Activated T-helper 1 cell treated with anti-CD3 and anti-CD28 coated beads, Interleukin-2, amount 50 U/mL, for 16 hours (primary cell): Measurements from ENCODE around the gene GAPT.

Experiments used
- DNase-seq, 2 donors: peaks; one replicate each; pipeline ENCODE4 v3.0.0-alpha.2; 2020; ENCODE audit warnings: low read depth in 1 of 2, low spot score in 1 of 2

Gene GAPT

DNA sequence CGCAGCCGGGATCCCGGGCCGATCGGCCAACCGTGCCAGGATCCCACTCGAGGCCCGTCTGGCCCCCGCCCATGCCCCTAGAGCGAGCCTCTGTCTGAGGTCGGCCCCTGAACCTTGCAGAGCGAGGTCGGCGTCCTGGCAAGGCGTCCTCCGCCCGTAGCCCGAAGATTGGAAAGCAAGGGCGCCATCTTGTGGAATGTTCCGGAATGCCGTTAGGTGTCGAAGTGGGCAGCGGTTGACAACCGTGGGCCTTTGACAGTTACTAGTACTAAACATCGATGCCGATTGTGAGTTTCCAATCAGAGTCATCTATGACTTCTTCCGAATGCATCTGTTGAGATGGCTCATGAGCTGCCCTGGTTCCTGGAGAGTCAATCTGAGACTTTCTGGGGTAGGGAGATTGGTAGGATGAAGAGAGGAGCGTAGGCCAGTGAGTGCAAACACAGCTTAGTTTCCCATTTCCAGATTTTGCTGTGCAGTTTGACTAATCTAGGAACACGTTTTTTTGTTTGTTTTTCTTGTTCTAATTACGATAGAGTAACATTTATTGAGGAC, 30.4 kb upstream of the GAPT start:
- peak; percentile 80 to 86 for DNase-seq

DNA sequence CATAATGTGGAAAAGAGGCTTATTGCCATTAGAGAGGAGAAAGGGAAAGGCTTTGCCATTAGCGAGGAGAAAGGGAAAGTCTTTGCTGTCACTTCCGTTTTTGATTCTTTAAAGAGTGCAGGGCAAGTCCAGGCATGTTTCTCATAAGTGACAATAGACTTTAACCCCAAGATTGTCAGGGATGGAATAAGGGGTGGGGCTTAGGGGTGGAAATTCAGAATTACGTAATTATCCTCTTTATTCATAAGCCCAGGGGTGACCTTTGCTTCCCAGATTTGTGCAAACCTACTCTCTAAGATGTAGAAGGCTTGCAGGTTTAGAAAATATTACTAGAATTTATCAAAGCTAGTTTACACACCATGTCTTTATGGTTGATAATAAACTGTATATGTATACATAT, 29.1 kb upstream of the GAPT start:
- no peak for DNase-seq

DNA sequence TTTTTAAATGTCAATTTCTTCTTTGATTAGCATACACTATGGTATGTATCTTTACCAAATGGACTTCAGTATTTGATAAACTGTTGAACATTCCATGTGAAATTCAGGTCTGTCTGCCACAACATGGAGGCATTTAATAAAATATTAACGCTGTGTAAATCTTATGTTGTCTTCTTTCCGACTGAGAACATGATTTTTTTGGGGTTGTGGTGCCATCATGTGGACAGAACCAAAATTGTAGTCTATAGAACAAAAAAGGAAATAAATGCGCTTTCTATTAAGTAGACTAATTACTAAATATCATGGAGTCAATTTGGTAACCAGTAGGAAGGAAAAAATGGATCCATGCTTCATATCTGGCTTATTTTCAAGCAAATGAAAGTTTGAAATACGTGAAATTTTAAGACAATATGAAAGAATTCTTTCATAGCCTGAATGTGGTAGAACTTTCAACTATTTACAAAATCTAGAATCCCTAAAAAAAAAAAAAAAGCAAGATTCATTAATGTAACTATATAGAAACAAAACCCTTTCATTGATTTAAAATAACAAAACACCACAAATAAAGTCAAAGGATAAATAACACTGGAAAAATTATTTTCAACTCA, 28.5 kb upstream of the GAPT start:
- no peak for DNase-seq

DNA sequence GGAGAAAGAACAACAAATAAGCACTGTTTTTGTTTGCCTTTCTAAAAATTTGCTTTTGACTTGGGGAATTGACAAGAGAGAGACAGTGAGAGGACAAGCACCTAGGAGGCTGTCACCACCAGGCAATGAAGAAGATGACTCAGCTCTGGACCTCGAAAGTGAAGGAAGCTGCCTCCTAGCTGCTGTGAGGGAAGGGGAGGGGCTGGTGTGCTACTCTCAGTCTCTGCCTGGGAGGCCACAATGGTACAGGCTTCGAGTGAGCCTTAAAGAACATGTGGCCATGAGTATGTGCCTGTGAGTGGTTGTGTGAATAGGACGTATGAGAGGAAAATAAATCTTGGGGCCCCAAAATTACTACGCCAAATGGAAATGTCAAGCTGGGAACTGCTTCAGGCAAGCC, 24.3 kb upstream of the GAPT start:
- no peak for DNase-seq

DNA sequence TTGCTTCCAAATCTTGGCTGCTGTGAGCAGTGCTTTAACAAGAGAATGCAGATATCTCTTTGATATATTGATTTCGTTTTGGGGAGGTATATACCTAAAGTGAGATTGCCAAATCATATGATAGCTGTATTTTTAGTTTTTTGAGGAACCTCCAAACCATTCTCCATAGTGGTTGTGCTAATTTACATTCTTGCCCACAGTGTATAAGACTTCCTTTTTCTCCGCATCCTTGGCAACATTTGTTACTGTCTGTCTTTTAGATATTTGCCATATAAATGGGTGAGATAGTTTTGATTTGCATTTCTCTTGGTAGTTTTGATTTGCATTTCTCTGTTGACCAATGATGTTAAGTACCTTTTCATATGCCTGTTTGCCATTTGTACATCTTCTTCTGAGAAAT, 21.3 kb upstream of the GAPT start:
- no peak for DNase-seq

DNA sequence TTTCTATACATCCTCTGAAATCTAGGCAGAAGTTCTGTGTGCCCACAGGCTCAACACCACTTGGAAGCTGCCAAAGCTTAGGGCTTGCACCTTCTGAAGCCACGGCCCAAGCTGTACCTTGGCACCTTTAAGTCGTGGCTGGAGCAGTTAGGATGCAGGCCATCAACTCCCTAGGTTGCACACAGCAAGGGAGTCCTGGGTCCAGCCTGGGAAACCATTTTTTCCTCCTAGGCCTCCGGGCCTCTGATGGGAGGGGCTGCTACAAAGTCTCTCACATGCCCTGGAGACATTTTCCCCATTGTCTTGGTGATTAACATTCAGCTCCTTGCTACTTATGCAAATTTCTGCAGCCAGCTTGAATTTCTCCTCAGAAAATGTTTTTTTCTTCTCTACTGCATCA, 15.8 kb upstream of the GAPT start:
- DNase-seq = no peak

DNA sequence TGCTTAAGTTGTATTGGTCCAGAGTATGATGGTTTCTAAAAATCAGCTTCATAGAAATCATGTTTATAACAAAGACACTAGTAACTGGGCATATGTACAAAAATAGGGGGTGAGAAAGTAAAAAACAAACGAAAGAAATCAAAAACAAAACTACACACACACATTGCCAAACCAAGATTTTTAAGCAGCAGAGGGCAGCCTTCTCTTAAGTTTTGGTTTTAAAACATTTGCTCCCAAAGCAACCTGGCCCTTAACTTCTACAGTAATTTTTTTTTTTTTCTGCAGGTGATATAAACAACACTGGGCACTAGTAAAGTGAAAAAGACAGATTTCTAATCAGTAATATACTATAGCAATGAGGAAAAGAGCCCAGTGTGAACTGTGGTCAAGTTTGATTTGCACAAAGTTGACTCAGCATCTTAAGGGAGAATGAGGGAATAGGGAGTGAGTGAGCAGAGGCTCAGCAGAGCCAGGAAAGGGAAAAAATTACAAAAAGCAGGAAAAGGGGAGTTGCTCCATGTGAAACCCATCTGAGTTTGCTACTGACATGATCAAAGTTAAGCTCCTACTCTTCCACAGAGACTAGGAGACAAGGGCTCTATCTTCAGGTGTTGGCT, 13.4 kb upstream of the GAPT start:
- DNase-seq = no peak

DNA sequence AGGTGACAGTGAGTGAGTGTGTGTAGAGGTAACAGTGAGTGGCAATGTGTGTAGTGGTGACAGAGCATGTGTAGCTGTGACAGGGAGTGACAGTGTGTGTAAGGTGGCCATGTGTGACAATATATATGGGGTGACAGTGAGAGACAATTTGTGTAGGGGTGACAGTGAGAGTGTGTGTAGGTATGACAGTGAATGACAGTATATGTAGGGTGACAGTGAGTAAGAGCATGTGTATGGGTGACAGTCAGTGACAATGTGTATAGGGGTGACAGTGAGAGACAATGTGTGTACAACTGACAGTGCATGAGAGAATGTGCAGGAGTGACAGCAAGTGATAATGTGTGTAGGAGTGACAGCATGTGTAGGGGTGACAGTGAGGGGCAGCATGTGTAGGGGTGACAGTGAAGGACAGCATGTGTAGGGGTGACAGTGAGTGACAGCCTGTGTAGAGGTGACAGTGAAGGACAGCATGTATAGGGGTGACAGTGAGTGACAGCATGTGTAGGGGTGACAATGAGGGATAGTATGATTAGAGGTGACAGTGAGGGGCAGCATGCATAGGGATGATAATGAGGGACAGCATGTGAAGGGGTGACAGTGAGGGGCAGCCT, 10.1 kb upstream of the GAPT start:
- no peak for DNase-seq

DNA sequence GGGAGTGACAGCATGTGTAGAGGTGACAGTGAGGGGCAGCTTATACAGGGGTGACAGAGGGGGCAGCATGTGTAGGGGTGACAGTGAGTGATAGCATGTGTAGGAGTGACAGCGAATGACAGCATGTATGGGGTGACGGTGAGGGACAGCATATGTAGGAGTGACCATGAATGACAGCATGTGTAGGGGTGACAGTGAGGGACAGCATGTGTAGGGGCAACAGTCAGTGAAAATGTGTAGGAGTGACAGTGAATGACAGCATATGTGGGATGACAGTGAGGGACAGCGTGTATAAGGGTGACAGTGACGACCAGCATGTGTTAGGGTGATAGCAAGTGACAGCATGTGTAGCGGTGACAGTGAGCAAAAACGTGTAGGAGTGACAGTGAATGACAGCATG, 9.4 kb upstream of the GAPT start:
- DNase-seq = no peak

DNA sequence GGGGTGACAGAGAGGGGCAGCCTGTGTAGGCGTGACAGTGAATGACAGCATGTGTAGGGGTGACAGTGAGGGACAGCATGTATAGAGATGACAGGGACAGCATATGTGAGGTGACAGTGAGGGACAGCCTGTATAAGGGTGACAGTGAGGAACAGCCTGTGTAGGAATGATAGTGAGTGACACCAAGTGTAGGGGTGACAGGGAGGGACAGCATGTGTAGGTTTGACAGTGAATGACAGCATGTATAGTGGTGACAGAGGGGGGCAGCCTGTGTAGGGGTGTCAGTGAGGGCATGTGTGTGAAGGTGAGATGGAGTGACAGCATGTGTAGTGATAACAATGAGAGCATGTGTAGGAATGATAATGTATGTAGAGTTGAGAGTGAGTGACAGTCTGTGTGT, 8.7 kb upstream of the GAPT start:
- no peak for DNase-seq

DNA sequence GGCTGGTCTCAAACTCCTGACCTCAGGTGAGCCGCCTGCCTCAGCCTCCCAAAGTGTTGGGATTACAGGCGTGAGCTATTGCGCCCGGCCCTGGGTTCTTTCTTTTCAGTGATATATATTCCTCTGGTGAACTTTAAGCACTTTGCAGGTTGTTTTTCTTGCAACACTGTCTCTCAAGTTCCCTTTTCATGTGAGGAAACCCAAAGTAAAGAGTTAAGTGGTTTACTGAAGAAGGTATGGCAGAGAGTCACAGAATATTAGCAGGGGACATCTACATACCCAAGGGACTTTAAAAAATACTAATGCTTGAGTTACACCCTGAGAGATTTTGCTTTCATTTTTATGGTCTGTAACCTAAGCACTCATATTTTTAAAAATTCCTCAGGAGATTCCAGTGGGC, 6.7 kb upstream of the GAPT start:
- DNase-seq = no peak

DNA sequence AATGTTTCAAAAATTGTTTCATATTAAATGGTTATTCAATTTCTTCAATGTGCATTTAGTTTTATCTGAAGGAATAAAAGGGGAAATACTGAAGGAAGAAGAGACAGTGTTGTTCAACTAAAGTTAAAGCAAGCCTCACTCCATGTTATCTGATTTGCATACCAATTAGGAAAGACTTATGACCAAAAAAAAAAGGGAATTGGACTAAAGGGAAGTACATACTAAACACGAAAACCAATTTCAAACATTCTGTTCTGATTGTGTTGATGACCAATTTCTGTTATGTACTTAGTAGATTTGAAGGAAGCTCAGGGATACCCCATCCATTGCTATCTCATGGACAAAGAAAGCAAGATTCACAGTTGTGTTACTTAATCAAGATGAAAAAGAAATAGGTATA, 4.9 kb upstream of the GAPT start:
- no peak for DNase-seq

DNA sequence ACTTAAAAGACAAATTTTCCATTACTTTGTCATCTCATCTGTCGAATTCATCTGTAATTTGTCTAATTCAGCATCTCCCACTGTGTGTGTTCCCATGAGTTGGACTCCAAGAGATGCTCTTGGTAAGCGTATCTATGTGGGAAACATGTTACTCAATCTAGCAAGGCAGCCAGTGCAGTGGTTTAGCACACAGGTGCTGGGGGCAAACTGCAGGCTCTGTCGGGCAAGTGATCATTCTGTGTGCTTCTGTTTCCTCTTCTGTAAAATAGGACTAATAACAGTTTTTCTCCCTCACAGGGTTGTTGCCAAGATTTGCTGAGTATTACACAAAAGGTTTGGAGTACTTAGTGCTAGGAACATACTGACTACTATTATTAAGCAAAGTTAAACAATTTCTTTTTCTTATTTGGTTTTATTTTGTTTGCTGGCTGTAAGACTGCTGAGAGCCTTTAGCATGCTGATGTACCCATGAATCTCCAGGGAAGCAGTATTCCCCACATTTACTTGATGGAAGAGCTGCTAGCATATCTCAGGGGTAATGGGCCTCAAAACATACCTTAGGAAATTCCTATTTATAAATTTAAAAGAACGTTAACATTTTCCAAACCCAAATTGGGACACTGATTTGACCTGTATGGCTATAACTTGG, 709 bp upstream of the GAPT start:
- DNase-seq = no peak

DNA sequence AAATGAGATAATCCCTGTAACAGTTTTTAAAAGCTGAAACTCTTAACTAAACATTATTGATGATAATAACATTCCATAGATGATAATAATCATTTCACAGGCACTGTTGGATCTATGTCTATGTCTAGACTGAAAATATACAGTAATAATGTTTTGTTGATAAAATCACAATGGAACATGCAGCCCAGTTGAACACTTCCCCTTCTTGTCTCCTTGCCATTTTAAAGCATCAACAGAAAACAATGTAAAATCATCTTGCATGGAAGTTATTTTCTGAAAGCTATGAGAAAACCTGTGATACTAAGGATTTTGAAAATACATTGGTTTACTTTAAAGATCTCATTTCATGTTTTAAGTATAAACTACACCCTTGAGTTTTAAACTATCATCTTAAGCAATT, 1.9 kb downstream of the GAPT start:
- no peak for DNase-seq

DNA sequence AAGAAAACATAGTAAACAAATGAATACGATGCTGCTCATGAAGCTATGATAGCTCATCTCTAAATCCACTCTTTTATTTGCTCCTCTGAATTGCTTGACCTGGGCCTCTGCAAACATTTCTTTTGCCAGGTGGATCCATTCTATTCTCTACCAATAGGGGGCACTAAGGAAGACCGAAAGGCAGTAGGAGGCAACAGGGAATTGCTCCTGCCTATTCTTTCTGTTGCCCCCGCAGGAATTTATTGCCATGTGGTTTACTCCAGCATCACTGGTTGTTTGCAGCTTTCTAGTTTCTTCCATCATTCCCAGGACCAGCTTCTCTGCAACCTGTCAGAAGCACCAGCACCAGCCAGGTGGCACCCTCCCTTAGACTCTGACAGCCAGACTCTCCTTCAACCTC, 5.3 kb downstream of the GAPT start:
- DNase-seq = no peak

DNA sequence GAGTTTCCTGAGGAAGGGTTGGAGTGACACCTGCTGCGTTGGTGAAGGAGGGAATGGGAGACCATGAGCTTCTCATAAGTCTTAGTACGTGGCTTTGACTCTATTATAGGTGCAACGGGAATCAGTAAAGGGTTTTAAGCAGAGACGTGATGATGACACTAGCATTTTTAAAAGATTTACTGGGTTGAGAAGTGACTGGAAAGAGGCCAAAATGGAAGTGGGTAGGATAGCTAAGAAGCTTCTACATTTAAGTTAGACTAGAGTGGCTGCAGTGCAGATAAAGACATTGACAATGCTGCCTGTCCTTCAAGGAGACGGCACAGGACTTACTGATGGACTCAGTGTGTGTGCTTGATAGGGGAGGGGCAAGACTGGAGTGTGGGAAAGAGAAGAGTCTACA, 6.2 kb downstream of the GAPT start:
- no peak for DNase-seq

DNA sequence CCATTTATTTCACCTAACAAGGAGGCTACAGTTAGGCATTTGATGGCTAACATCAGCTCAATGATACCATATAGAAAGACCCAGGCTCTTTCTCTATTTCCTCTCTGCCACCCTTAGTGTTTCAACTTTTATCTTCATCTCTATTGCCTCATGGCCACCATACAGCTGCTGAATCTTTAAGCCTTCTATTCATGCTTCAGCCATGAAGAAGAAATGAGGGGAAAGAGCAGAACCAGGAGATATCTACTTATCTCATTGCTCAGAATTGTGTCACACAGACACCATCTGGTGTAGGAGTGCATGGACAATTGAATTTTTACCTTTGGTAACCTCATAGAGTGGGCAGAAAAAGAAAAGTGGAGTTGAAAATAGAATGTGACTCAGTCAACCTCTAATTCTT, 6.7 kb downstream of the GAPT start:
- no peak for DNase-seq

DNA sequence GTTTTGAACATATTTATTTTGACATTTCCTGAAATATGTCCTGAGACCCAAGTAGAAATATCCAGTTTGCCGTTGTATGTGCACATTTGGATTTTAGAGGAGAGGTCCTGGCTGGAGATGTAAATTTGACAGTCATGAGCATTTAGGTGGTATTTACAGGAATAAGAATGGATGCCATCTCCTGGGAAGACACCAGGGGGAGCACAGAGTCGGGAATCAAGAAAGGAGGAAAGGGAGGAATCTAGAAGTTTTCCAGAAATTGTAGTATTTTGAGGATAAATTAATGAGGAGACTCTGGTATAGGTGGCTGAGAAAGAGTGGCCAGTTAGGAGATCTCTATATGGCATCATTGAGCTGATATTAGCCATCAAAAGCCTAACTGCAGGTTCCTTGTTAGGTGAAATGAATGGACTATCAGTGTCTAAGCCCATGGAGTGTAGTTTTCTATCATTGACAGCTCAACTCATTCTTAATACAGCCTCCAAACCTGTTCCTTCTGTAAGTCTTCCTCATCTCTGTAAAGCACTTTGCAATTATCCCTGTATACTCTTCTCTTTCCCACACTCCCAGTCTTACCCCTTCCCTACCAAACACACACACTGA, 7.2 kb downstream of the GAPT start:
- no peak for DNase-seq

DNA sequence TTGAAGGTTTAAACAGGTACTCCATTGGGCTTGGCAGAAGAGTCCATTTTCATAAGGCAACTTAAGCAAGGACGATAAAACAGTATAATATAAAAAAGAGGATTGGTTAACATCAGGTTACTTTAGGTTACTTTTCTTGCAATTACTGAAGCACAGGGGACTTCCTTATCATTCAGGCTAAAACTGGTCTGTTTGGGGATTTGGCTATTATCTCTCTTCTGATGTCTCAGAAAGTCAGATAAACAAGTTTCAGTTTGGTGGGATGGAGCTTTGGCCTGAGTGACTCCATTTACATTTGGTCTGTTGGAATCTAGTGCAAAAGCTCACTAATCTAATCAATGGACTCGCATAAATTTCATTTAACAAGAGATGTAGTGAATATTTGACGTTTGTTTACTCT, 8.0 kb downstream of the GAPT start:
- DNase-seq = no peak

DNA sequence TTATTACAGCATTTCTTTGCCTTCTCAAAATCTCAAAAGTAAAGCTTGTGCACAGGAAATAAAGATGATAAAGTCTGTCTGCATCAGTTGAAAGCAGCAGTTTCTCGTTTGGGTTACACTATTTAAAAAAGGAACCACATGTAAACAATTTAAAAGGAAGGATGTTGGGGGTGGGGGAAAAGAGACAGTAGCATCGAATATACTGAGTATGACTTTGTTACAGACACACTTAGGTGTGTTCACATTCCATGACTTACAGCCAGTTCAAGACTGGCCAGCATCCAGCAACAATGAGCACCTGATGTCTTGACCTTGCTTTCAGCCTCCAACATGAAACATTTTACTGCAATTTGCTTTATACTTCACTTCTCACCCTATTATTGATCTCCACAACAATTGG, 8.7 kb downstream of the GAPT start:
- DNase-seq = no peak

DNA sequence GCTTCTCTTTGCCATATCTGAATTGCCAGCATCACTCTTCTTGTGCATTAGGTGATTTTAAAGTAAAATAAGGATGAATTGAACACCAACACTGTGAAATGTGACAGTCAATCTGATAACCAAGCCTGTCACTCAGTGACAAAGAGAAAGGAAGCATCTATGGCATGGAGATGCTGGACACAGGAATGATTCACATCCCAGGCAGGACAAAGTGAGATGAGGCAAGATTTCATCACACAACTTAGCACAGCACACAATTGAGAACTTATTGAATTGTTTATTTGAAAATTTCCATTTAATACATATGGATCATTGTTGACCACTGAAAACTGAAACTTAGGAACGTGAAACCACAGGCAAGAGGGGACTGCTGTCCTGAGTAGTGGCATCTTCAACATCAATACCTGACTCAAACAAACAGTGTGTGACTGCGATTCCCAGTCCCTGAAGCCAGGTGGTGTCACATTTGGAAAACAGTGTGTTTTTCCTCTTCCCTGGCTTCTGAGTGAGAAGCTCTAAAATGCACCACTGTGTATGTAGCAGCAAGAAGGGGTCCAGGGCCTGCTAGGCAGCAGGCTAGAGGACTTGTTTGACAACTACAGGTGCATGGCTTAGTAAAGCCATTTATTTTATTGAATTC, 10.7 kb downstream of the GAPT start:
- no peak for DNase-seq
